ENCODE measurements around the gene CDHR4. TPM values are rescaled to one million over a fixed set of nuclear protein-coding genes. Genes with fewer than 3 reads are reported as not detected.
"Not testable (repeated sequence)": the region's sequence is repeated elsewhere in the genome, so short reads cannot be mapped to it uniquely, and the experiment has no call there.

The CDHR4 gene
- total RNA-seq, 3 donors from 2014 or later (not counting 1 experiment from before 2014, with no cell fraction given) = 0.30 TPM; not detected in 2

DNA sequence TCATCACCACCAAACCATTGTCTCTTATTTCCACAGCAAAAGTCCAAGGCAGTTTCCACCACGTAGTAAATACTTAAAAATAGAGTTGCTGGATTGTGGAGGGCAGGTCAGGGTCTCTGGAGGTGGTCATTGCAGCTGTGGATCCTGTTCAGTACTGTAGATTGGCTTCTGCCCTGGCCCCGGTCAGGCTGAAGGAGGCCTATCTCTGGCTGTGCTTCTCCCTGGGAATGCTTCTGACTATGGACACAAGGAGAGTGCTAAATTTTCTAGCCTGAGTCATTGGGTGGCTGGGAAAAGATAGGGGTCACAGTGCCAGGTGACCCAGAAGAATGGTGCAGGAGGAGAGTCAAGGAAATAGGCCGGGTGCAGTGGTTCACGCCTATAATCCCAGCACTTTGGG lies 49.6 kb downstream of the CDHR4 start:
- Histone ChIP-seq H3K27me3 (ENCODE audit: control insufficient read depth, insufficient read depth, low read length) (no peaks in the 10 kb centered on the region), H3K27ac (ENCODE audit: low read length) (no peak overlapping the region), H3K4me3 (ENCODE audit: low read length) (no peak overlapping the region), H3K9me3 (ENCODE audit: control insufficient read depth, insufficient read depth, low read length) (no peaks in the 10 kb centered on the region), H3K4me1 (ENCODE audit: control insufficient read depth, insufficient read depth, low read length) (no peaks in the 10 kb centered on the region), H3K36me3 (ENCODE audit: control insufficient read depth, insufficient read depth, low read length) (peaks cover 19% of the 10 kb centered on the region)
- WGBS (ENCODE audit: insufficient coverage) = 97% methylated on average over 4 of the region's 4 CpGs
- no peak for ATAC-seq
- H3K36me3 Mint-ChIP-seq = no peaks in the 10 kb centered on the region
- no peak overlapping the region for H3K4me3 Mint-ChIP-seq
- H3K27ac Mint-ChIP-seq = no peak overlapping the region
- TF ChIP-seq, protein P1, sequence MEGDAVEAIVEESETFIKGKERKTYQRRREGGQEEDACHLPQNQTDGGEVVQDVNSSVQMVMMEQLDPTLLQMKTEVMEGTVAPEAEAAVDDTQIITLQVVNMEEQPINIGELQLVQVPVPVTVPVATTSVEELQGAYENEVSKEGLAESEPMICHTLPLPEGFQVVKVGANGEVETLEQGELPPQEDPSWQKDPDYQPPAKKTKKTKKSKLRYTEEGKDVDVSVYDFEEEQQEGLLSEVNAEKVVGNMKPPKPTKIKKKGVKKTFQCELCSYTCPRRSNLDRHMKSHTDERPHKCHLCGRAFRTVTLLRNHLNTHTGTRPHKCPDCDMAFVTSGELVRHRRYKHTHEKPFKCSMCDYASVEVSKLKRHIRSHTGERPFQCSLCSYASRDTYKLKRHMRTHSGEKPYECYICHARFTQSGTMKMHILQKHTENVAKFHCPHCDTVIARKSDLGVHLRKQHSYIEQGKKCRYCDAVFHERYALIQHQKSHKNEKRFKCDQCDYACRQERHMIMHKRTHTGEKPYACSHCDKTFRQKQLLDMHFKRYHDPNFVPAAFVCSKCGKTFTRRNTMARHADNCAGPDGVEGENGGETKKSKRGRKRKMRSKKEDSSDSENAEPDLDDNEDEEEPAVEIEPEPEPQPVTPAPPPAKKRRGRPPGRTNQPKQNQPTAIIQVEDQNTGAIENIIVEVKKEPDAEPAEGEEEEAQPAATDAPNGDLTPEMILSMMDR (IDR thresholded peaks at IDR 0.05) = no peak
- H3K27me3 Mint-ChIP-seq (ENCODE audit: low read depth in 2 of 2) = no peaks in the 10 kb centered on the region
- H3K9me3 Mint-ChIP-seq = no peaks in the 10 kb centered on the region
- intact Hi-C loops (cut with micrococcal nuclease) = no loop called here
- H3K4me1 Mint-ChIP-seq = peaks cover 12 to 20% of the 10 kb centered on the region in 2 donors
- DNase-seq = no peak

DNA sequence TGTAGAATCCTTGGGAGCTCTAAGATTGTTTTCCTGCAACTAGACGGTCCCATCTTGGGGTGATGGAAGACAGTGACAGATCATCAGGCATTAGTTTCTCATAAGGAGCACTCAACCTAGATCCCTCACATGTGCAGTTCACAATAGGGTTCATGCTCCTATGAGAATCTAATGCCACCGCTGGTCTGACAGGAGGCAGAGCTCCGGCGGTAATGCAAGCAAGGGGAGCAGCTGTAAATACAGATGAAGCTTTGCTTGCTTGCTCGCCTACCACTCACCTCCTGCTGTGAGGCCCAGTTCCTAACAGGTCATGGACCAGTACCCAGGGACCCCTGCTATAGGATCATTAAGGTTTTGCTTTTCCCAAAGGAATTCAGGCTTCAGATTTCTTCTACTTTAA lies 50.8 kb downstream of the CDHR4 start:
- H3K4me3 Mint-ChIP-seq; H3K9me3 ChIP-seq (ENCODE audit: control insufficient read depth, insufficient read depth, low read length); H3K27me3 ChIP-seq (ENCODE audit: control insufficient read depth, insufficient read depth, low read length); intact Hi-C loops (cut with micrococcal nuclease); H3K27ac ChIP-seq (ENCODE audit: low read length); ATAC-seq; DNase-seq; H3K4me1 ChIP-seq (ENCODE audit: control insufficient read depth, insufficient read depth, low read length); H3K9me3 Mint-ChIP-seq; H3K27ac Mint-ChIP-seq; H3K4me3 ChIP-seq (ENCODE audit: low read length); H3K36me3 Mint-ChIP-seq; H3K27me3 Mint-ChIP-seq (ENCODE audit: low read depth in 2 of 2): not testable (repeated sequence)
- 94% methylated on average over 5 of the region's 5 CpGs for WGBS (ENCODE audit: insufficient coverage)
- peaks cover 23% of the 10 kb centered on the region for H3K36me3 ChIP-seq (ENCODE audit: control insufficient read depth, insufficient read depth, low read length)
- H3K4me1 Mint-ChIP-seq = peaks cover 18 to 20% of the 10 kb centered on the region in 2 donors

DNA sequence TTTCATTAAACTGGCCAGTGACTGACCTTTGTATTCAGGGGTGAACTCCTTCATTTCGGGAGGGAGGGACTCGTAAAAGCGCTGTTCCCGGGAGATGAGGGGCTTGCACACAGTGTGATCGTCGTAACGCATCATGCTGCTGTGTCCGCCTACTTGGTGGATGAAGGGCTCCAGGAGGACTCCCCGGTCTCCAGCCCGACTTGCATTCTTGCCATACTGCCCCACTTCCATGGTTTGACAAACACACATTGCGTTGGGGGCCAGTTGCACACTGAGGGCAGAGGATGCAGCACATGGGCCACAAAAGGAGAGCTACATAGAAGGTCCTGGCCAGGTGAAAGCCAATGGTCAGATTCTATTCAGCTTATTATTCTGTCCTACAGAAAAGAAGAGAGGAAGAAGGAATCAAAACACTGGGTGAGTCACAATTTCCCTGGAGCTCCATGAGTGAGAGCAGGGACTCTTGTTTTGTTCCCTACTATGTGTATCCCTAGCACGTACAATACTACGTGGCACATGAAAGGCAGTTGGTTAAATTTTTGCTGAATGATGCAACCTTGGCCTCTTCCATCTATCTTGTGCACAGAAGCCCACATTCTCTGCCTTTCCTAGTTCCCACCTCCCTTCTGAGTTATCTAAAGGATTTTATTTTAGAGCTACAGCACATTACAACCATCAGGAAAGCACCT lies 51.7 kb downstream of the CDHR4 start:
- Histone ChIP-seq H3K27ac (ENCODE audit: low read length) (no peak overlapping the region), H3K36me3 (ENCODE audit: control insufficient read depth, insufficient read depth, low read length) (peaks cover 23% of the 10 kb centered on the region), H3K27me3 (ENCODE audit: control insufficient read depth, insufficient read depth, low read length) (no peaks in the 10 kb centered on the region), H3K4me3 (ENCODE audit: low read length) (no peak overlapping the region), H3K9me3 (ENCODE audit: control insufficient read depth, insufficient read depth, low read length) (no peaks in the 10 kb centered on the region), H3K4me1 (ENCODE audit: control insufficient read depth, insufficient read depth, low read length) (no peaks in the 10 kb centered on the region)
- 97% methylated on average over 13 of the region's 13 CpGs for WGBS (ENCODE audit: insufficient coverage)
- H3K27me3 Mint-ChIP-seq (ENCODE audit: low read depth in 2 of 2) = no peaks in the 10 kb centered on the region
- H3K4me1 Mint-ChIP-seq = peaks cover 10 to 12% of the 10 kb centered on the region in 2 donors
- DNase-seq = no peak
- intact Hi-C loops (cut with micrococcal nuclease) = no loop called here
- no peak for ATAC-seq
- TF ChIP-seq, protein P1 (IDR thresholded peaks at IDR 0.05) = no peak
- no peaks in the 10 kb centered on the region for H3K9me3 Mint-ChIP-seq
- H3K36me3 Mint-ChIP-seq = peaks cover 9% of the 10 kb centered on the region
- H3K4me3 Mint-ChIP-seq = no peak overlapping the region
- H3K27ac Mint-ChIP-seq = peak overlapping the region in 1 of 2 donors; percentile 56

DNA sequence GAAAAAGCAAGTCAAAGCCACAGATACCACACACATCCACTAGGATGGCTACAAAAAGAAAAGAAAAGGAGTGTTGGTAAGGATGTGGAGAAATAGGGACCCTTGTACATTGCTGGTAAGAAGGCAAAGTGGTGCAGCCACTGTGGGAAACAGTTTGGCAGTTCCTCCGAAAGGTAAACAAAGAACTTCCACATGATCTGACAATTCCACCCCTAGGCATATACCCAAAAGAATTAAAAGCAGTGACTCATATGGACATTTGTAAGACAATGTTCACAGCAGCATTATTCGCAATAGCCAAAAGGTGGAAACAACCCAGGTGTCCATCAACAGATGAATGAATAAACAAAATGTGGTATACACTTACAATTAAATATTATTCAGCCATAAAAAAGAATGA lies 53.7 kb downstream of the CDHR4 start:
- peaks cover 9% of the 10 kb centered on the region for H3K36me3 Mint-ChIP-seq
- peaks cover 28% of the 10 kb centered on the region for H3K36me3 ChIP-seq (ENCODE audit: control insufficient read depth, insufficient read depth, low read length)
- no peaks in the 10 kb centered on the region for H3K9me3 ChIP-seq (ENCODE audit: control insufficient read depth, insufficient read depth, low read length)
- DNase-seq = no peak
- no peak overlapping the region for H3K4me3 Mint-ChIP-seq
- H3K27ac ChIP-seq (ENCODE audit: low read length) = no peak overlapping the region
- 100% methylated on average over 2 of the region's 2 CpGs for WGBS (ENCODE audit: insufficient coverage)
- intact Hi-C loops (cut with micrococcal nuclease) = no loop called here
- no peak overlapping the region for H3K27ac Mint-ChIP-seq
- no peaks in the 10 kb centered on the region for H3K4me1 ChIP-seq (ENCODE audit: control insufficient read depth, insufficient read depth, low read length)
- H3K4me3 ChIP-seq (ENCODE audit: low read length) = no peak overlapping the region
- no peak for ATAC-seq
- no peaks in the 10 kb centered on the region for H3K9me3 Mint-ChIP-seq
- H3K27me3 ChIP-seq (ENCODE audit: control insufficient read depth, insufficient read depth, low read length) = no peaks in the 10 kb centered on the region
- no peaks in the 10 kb centered on the region for H3K27me3 Mint-ChIP-seq (ENCODE audit: low read depth in 2 of 2)
- peaks cover 9 to 10% of the 10 kb centered on the region in 2 donors for H3K4me1 Mint-ChIP-seq
- TF ChIP-seq, protein P1 (IDR thresholded peaks at IDR 0.05) = no peak

Other genes with a start within 250 kb of the CDHR4 start
- gene BSN, start 245.4 kb downstream of the CDHR4 start, total RNA-seq = under 1 TPM; 0.33 to 0.41 (median 0.35) TPM
- gene APEH, start 125.5 kb downstream of the CDHR4 start, total RNA-seq = 10 to 100 TPM; 62.8 to 95.7 (median 77.5) TPM
- 10 to 100 TPM in 2 of 3 donors, 1 to 10 TPM in 1; 9.5 to 19.1 (median 15.2) TPM for gene MST1, start 110.4 kb downstream of the CDHR4 start, total RNA-seq
- 10 to 100 TPM; 48.5 to 58.7 (median 55.6) TPM for gene RNF123, start 110.3 kb downstream of the CDHR4 start, total RNA-seq
- 1 to 10 TPM in 2 of 3 donors, not detected in 1; 1.3 to 1.9 TPM for gene AMIGO3, start 80.2 kb downstream of the CDHR4 start, total RNA-seq
- gene GMPPB, start 75.9 kb downstream of the CDHR4 start, total RNA-seq = 10 to 100 TPM; 24.1 to 28.9 (median 27.5) TPM
- gene IP6K1, start 13.3 kb downstream of the CDHR4 start, total RNA-seq = 10 to 100 TPM; 53.7 to 68.7 (median 57.9) TPM
- under 1 TPM in 2 of 3 donors, not detected in 1; 0.52 to 0.83 TPM for gene INKA1, start 3.4 kb upstream of the CDHR4 start, total RNA-seq
- 100 to 1,000 TPM; 283 to 358 (median 336) TPM for gene UBA7, start 14.1 kb upstream of the CDHR4 start, total RNA-seq
- gene TRAIP, start 56.7 kb upstream of the CDHR4 start, total RNA-seq = 1 to 10 TPM; 3.3 to 6.2 (median 4.0) TPM
- gene CAMKV, start 70.0 kb upstream of the CDHR4 start, total RNA-seq = not detected
- 1 to 10 TPM; 1.6 to 3.4 (median 2.2) TPM for gene MST1R, start 104.0 kb upstream of the CDHR4 start, total RNA-seq
- 1 to 10 TPM; 3.7 to 8.1 (median 7.9) TPM for gene MON1A, start 129.9 kb upstream of the CDHR4 start, total RNA-seq
- 100 to 1,000 TPM; 155 to 193 (median 157) TPM for gene RBM6, start 140.3 kb upstream of the CDHR4 start, total RNA-seq

Data from natural killer cell (primary cell).